ENCODE measurements around the gene PSG3.
"Not testable (repeated sequence)": the region's sequence is repeated elsewhere in the genome, so short reads cannot be mapped to it uniquely, and the experiment has no call there.

DNA sequence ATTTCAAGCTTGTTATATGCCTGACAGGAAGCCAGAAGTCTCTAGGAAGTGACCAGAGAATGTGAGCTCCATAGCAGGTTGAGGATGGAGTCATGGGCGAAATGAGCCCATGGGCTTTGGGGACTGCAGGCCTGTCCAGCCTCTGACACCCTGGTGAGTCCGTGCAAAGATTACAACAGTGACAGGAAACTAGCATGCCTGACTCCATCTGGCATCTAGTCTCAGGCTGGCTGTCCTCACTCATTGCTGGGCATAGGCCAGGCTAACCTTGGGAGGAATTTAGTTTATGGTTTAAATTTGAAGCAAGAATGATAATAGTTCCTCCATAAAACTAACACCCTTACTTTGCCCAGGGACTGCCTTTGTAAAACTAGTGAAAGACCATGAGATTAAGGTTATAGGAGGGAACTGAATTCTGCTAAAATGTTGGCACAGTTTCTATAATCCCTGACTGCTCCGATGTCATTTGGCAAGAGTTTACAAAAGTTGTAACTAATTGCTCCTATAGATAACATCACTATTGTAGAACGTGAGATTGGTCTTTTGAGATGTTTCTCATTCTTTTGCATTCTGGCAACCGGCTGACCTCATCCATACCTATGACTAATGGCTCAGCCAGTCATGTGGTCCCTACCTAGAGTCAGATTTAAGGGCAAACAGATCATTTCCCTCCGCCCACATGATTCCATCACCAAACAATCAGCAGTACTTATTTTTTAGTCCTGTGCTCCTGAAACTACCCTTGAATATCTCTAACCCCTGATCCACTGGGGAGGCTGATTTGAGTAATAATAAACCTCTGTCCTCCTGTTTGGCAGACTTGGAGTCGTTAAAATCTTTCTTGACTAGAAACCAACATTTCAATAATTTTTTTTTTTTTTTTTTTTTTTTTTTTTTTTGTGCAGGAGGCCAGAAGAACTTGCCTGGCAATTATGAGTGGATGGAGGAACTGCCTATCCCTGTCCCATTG, 21.0 kb upstream of the PSG3 start:
- not testable (repeated sequence) for TF ChIP-seq EZH2phosphoT487 (conservative IDR thresholded peaks at IDR 0.05; ENCODE audit: low read length)
- TF ChIP-seq, protein P1, sequence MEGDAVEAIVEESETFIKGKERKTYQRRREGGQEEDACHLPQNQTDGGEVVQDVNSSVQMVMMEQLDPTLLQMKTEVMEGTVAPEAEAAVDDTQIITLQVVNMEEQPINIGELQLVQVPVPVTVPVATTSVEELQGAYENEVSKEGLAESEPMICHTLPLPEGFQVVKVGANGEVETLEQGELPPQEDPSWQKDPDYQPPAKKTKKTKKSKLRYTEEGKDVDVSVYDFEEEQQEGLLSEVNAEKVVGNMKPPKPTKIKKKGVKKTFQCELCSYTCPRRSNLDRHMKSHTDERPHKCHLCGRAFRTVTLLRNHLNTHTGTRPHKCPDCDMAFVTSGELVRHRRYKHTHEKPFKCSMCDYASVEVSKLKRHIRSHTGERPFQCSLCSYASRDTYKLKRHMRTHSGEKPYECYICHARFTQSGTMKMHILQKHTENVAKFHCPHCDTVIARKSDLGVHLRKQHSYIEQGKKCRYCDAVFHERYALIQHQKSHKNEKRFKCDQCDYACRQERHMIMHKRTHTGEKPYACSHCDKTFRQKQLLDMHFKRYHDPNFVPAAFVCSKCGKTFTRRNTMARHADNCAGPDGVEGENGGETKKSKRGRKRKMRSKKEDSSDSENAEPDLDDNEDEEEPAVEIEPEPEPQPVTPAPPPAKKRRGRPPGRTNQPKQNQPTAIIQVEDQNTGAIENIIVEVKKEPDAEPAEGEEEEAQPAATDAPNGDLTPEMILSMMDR (IDR thresholded peaks at IDR 0.05; ENCODE audit: insufficient read depth, low read length, poor library complexity, severe bottlenecking): not testable (repeated sequence)
